GM19468 (cell line): ENCODE measurements around the gene GTF2IRD1.
"Not testable (repeated sequence)": the region's sequence is repeated elsewhere in the genome, so short reads cannot be mapped to it uniquely, and the experiment has no call there.

ENCODE experiments used
- ATAC-seq: cut with Tn5 transposase; IDR thresholded peaks from one replicate; pipeline ENCODE4 v1.9.1; 2021; ENCODE audit warnings: mild to moderate bottlenecking, moderate library complexity, moderate number of reproducible peaks; ENCODE audit not compliant: unreplicated experiment; ENCODE audit errors: extremely low read depth

Gene GTF2IRD1

GRCh38 chr7:74489997-74490945 lies 36.6 kb downstream of the GTF2IRD1 start:
- ATAC-seq, result no peak

GRCh38 chr7:74491490-74491889 lies 37.8 kb downstream of the GTF2IRD1 start:
- not testable (repeated sequence) for ATAC-seq

- ATAC-seq, result no peak
Observed at GRCh38 chr7:74493295-74493694, 39.6 kb downstream of the GTF2IRD1 start.

- ATAC-seq, result no peak
Observed at GRCh38 chr7:74494076-74494548, 40.4 kb downstream of the GTF2IRD1 start.

- no peak for ATAC-seq
Observed at GRCh38 chr7:74495112-74496086, 41.7 kb downstream of the GTF2IRD1 start.

- no peak for ATAC-seq
Observed at GRCh38 chr7:74496272-74496671, 42.6 kb downstream of the GTF2IRD1 start.

- not testable (repeated sequence) for ATAC-seq
Observed at GRCh38 chr7:74496773-74497172, 43.1 kb downstream of the GTF2IRD1 start.

GRCh38 chr7:74498354-74498753 lies 44.6 kb downstream of the GTF2IRD1 start:
- ATAC-seq, result no peak

GRCh38 chr7:74498996-74499834 lies 45.5 kb downstream of the GTF2IRD1 start:
- ATAC-seq, result no peak

- ATAC-seq, result no peak
Observed at GRCh38 chr7:74499835-74500388, 46.2 kb downstream of the GTF2IRD1 start.

- ATAC-seq, result no peak
Observed at GRCh38 chr7:74501298-74501697, 47.6 kb downstream of the GTF2IRD1 start.

GRCh38 chr7:74502216-74502891 lies 48.6 kb downstream of the GTF2IRD1 start:
- no peak for ATAC-seq

- ATAC-seq, result no peak
Observed at GRCh38 chr7:74503061-74503460, 49.4 kb downstream of the GTF2IRD1 start.

- ATAC-seq, result no peak
Observed at GRCh38 chr7:74503943-74504342, 50.2 kb downstream of the GTF2IRD1 start.

GRCh38 chr7:74505471-74506324 lies 52.0 kb downstream of the GTF2IRD1 start:
- ATAC-seq, result no peak

- no peak for ATAC-seq
Observed at GRCh38 chr7:74506325-74506724, 52.6 kb downstream of the GTF2IRD1 start.

- no peak for ATAC-seq
Observed at GRCh38 chr7:74507538-74508319, 54.0 kb downstream of the GTF2IRD1 start.
